Measurements from ENCODE around the gene FOXP4. TPM values are rescaled to one million over a fixed set of nuclear protein-coding genes. Genes with fewer than 3 reads are reported as not detected.

Gene FOXP4
- total RNA-seq, 1 donor from 2014 or later: 22.4 TPM

DNA sequence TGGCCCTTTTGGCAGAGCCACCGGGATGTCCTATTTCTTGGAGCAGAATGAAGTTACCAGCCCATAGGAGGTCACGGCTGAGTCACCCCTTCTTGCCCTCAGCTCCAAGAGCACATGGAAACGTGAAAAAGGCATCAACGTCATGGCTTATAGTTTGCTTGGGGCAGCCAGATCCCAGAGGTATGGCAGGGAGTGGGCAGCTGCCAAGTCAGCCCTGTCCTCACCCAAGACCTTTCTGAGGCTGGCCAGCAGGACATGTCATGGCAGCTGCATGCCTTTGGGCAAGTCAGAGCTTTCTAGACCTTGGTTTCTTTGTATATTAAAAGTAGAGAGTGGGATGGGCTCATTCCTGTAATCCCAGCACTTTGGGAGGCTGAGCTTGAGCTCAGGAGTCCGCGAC is 83.9 kb downstream of the FOXP4 start:
- H3K4me3 ChIP-seq (ENCODE audit: low read depth, low read length): no peak overlapping the region
- TF ChIP-seq, protein P1, sequence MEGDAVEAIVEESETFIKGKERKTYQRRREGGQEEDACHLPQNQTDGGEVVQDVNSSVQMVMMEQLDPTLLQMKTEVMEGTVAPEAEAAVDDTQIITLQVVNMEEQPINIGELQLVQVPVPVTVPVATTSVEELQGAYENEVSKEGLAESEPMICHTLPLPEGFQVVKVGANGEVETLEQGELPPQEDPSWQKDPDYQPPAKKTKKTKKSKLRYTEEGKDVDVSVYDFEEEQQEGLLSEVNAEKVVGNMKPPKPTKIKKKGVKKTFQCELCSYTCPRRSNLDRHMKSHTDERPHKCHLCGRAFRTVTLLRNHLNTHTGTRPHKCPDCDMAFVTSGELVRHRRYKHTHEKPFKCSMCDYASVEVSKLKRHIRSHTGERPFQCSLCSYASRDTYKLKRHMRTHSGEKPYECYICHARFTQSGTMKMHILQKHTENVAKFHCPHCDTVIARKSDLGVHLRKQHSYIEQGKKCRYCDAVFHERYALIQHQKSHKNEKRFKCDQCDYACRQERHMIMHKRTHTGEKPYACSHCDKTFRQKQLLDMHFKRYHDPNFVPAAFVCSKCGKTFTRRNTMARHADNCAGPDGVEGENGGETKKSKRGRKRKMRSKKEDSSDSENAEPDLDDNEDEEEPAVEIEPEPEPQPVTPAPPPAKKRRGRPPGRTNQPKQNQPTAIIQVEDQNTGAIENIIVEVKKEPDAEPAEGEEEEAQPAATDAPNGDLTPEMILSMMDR (IDR thresholded peaks at IDR 0.05; ENCODE audit: insufficient read depth, low read length, poor library complexity, severe bottlenecking): no peak
- no peak for DNase-seq (ENCODE audit: low read depth)
- no peaks in the 10 kb centered on the region for H3K36me3 ChIP-seq (ENCODE audit: control insufficient read depth, insufficient read depth, low read length)
- H3K27me3 ChIP-seq (ENCODE audit: control insufficient read depth, insufficient read depth, low read length): peaks cover 5% of the 10 kb centered on the region

DNA sequence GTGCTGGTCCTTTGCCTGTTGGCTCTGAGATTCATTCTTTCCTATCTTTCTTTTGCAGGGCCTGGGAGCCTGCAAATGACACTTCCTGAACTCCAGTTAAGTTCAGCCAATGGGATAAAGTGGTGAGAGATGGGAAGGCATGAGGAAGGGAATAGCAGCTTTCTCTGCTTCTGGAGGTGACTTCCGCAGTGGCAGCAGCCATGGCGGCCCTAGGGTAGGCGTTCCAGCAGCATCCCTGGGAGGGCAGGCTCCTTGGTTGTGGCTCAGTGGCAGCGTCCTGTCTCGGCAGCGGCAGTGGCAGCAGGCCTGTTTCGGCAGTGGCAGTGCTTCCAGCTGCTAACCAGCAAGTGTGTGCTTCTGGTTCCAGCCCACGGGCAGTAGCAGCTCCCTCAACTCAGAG is 84.8 kb downstream of the FOXP4 start:
- DNase-seq (ENCODE audit: low read depth): no peak
- Histone ChIP-seq H3K36me3 (ENCODE audit: control insufficient read depth, insufficient read depth, low read length) (no peaks in the 10 kb centered on the region), H3K4me3 (ENCODE audit: low read depth, low read length) (no peak overlapping the region), H3K27me3 (ENCODE audit: control insufficient read depth, insufficient read depth, low read length) (peaks cover 5% of the 10 kb centered on the region)
- TF ChIP-seq, protein P1 (IDR thresholded peaks at IDR 0.05; ENCODE audit: insufficient read depth, low read length, poor library complexity, severe bottlenecking): no peak

DNA sequence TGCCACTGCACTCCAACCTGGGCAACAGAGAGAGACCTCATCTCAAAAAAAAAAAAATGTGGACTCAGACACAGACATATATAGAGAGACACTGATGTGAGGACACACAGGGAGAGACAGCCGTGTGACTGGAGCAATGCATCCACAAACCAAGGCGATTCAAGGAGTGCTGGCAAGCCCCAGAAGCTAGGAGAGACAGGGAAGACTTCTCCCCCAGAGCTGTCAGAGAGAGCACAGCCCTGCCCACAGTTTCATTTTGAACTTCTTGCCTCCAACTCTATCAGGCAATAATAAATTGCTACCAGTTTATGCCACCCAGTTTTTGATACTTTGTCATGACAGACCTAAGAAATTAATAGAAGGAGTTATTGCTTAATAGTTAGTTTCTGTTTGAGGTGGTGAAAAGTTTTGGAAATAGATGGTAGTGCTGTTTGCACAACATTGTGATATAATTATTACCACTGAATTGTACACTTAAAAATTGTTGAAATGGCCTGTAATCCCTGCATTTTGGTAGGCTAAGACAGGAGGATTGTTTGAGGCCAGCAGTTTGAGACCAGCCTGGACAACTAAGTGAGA is 87.0 kb downstream of the FOXP4 start:
- Histone ChIP-seq H3K27me3 (ENCODE audit: control insufficient read depth, insufficient read depth, low read length) (peaks cover 18% of the 10 kb centered on the region), H3K4me3 (ENCODE audit: low read depth, low read length) (no peak overlapping the region), H3K36me3 (ENCODE audit: control insufficient read depth, insufficient read depth, low read length) (no peaks in the 10 kb centered on the region)
- no peak for DNase-seq (ENCODE audit: low read depth)
- TF ChIP-seq, protein P1 (IDR thresholded peaks at IDR 0.05; ENCODE audit: insufficient read depth, low read length, poor library complexity, severe bottlenecking): no peak

DNA sequence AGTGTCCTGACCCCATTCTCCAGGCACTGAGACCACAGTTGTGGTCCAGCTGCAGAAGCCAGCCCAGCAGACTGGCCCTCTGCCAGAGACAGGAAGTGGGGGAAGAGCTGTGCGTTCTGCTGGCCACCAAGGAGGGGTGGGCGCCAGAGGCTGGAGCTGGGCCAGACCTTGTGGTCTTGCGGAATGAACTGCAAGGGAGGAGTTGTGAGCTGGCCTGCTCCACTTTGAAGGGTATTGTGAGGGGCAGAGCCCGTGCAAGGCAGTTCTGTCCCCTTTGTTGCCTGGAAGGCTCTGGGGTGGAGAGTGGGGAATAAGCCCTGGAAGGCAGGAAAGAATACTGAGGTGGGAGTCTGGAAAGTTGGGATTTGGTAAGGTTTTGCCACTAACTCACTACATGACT is 88.5 kb downstream of the FOXP4 start:
- peaks cover 32% of the 10 kb centered on the region for H3K27me3 ChIP-seq (ENCODE audit: control insufficient read depth, insufficient read depth, low read length)
- no peaks in the 10 kb centered on the region for H3K36me3 ChIP-seq (ENCODE audit: control insufficient read depth, insufficient read depth, low read length)
- no peak for DNase-seq (ENCODE audit: low read depth)
- no peak overlapping the region for H3K4me3 ChIP-seq (ENCODE audit: low read depth, low read length)
- TF ChIP-seq, protein P1 (IDR thresholded peaks at IDR 0.05; ENCODE audit: insufficient read depth, low read length, poor library complexity, severe bottlenecking): no peak

DNA sequence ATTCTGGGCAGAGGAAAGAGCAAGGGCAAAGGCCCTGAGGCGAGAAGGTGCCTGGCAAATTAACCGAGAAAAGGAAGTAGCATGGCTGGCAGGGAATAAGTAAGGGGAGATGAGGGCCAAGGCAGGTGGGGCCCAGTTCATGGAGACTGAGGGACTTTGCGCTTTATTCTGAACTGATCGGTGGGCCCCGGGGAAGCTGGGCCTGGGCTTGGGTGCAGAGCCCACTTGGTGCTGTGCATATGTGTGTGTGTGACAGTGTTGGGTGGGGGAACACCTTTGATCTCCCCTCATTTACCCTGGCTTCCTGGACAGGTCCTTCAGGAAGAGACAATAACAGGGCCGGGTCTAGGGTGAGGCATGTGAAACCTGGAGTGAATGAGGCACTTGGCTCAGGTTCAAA is 89.2 kb downstream of the FOXP4 start:
- Histone ChIP-seq H3K27me3 (ENCODE audit: control insufficient read depth, insufficient read depth, low read length) (peaks cover 30% of the 10 kb centered on the region), H3K4me3 (ENCODE audit: low read depth, low read length) (no peak overlapping the region), H3K36me3 (ENCODE audit: control insufficient read depth, insufficient read depth, low read length) (no peaks in the 10 kb centered on the region)
- DNase-seq (ENCODE audit: low read depth): no peak
- TF ChIP-seq, protein P1 (IDR thresholded peaks at IDR 0.05; ENCODE audit: insufficient read depth, low read length, poor library complexity, severe bottlenecking): no peak

DNA sequence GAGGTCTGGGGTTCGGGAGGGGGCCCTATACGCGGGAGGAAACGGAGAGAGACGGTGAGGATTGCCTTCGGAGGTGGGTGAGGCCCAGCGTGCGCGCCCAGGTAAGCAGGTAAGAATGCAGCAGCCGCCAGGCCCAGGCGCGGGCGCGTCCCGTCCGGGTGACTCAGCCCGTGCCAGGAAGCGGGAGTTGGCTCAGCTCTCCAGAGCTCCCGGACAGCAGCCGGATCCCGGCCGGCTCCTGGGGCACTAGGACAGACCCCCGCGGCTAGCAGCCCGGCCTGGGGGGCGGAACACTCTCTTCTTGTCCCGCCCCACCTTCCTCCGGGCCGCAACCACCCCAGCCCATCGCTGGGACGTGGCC is 90.6 kb downstream of the FOXP4 start:
- no peaks in the 10 kb centered on the region for H3K36me3 ChIP-seq (ENCODE audit: control insufficient read depth, insufficient read depth, low read length)
- TF ChIP-seq, protein P1 (IDR thresholded peaks at IDR 0.05; ENCODE audit: insufficient read depth, low read length, poor library complexity, severe bottlenecking): no peak
- peak overlapping the region; percentile 48 for H3K4me3 ChIP-seq (ENCODE audit: low read depth, low read length)
- no peak for DNase-seq (ENCODE audit: low read depth)
- peaks cover 27% of the 10 kb centered on the region for H3K27me3 ChIP-seq (ENCODE audit: control insufficient read depth, insufficient read depth, low read length)
